ENCODE data around the gene ZFYVE21. TPM values are rescaled to one million over a fixed set of nuclear protein-coding genes. Genes with fewer than 3 reads are reported as not detected.
A peak's percentile ranks its signal among the peaks of the same experiment; 100 is the strongest.

The ZFYVE21 gene
- total RNA-seq, 2 donors from 2014 or later = 97.1 to 159 TPM

DNA sequence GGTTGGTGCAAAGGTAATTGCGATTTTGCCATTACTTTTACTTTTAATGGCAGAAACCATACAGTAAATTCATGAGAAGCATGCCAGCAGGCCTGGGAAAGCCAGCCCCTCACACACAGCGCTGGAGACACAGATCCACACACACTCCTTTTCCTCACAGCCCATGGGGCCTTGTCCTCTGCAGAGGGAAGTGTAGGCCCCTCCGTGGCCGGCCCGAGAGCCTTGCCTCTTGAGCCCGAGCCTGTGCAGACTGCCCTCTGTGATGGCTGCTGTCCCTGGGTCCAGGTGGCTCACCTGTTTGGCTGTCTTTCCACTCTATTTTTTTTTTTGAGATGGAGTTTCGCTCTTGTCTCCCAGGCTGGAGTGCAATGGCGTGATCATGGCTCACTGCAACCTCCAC lies 39.7 kb upstream of the ZFYVE21 start:
- no peaks in the 10 kb centered on the region for H3K27me3 ChIP-seq (replicated peaks; ENCODE audit: insufficient read depth)
- no peak overlapping the region for H3K4me3 ChIP-seq
- ATAC-seq (ENCODE audit: insufficient number of reproducible peaks, low FRiP score, low read depth) (no peak), DNase-seq (ENCODE audit: low spot score) (no peak)
- TF ChIP-seq, protein P1, sequence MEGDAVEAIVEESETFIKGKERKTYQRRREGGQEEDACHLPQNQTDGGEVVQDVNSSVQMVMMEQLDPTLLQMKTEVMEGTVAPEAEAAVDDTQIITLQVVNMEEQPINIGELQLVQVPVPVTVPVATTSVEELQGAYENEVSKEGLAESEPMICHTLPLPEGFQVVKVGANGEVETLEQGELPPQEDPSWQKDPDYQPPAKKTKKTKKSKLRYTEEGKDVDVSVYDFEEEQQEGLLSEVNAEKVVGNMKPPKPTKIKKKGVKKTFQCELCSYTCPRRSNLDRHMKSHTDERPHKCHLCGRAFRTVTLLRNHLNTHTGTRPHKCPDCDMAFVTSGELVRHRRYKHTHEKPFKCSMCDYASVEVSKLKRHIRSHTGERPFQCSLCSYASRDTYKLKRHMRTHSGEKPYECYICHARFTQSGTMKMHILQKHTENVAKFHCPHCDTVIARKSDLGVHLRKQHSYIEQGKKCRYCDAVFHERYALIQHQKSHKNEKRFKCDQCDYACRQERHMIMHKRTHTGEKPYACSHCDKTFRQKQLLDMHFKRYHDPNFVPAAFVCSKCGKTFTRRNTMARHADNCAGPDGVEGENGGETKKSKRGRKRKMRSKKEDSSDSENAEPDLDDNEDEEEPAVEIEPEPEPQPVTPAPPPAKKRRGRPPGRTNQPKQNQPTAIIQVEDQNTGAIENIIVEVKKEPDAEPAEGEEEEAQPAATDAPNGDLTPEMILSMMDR (IDR thresholded peaks at IDR 0.05) = no peak
- peaks cover 88% of the 10 kb centered on the region for H3K36me3 ChIP-seq
- no peak overlapping the region for H3K27ac ChIP-seq
- H3K4me1 ChIP-seq (ENCODE audit: control insufficient read depth in 1 of 2, low read depth in 2 of 2) = peaks cover 14 to 22% of the 10 kb centered on the region in 2 donors
- H3K9me3 ChIP-seq = no peaks in the 10 kb centered on the region

DNA sequence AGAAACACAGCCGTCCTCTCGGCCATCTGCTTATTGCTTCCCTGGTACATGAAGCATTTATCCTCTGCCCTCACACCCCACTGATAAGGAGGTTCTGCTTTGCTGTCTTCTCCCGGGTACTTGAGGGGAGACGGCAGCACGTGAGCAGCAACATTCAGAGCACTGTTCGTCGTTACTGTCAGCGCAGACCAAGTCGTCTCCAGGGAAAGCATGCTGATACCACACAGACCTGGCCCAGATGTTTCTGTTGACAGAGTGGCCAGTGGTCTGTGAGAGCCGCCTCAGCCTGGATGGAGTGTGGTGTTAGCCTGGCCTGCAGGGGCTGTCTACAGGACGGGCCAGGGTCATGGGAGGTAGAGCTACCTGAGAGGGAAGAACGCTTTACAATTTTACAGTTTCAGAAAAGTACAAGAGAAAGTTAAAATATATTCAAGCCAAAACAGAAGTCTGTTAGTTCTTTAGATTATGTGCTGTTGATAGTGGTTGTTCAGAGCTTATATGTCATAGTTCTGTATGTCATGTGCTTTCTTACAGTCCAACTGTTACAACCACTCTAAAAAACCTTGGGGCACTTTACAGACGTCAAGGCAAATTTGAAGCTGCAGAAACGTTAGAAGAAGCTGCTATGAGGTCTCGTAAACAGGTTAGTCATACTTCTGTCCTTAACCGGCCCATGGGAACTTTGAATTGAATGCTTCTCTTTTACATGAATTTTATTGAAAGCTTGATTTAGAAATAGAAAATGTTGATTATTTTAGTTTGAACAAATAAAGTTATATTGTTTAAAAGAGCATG lies 38.5 kb upstream of the ZFYVE21 start:
- Histone ChIP-seq H3K27me3 (replicated peaks; ENCODE audit: insufficient read depth) (no peaks in the 10 kb centered on the region), H3K4me1 (ENCODE audit: control insufficient read depth in 1 of 2, low read depth in 2 of 2) (peaks cover 14 to 22% of the 10 kb centered on the region in 2 donors), H3K9me3 (no peaks in the 10 kb centered on the region), H3K27ac (no peak overlapping the region), H3K36me3 (peaks cover 90% of the 10 kb centered on the region), H3K4me3 (no peak overlapping the region)
- TF ChIP-seq, protein P1 (IDR thresholded peaks at IDR 0.05) = no peak
- DNase-seq (ENCODE audit: low spot score) (no peak), ATAC-seq (ENCODE audit: insufficient number of reproducible peaks, low FRiP score, low read depth) (no peak)

DNA sequence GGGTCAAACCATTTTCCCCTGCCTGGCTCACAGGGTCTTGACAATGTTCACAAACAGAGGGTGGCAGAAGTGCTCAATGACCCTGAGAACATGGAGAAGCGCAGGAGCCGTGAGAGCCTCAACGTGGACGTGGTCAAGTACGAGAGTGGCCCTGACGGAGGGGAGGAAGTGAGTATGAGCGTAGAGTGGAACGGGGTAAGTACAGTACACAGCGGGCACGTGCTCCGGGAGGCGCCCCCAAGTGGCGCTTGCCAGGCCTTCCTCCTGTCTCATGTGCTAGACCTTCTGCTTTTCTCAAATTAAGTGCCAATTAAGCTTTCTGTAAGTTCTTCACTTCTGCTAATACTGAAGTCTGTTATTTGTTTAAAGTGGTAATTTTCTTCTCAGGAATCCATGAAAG lies 36.3 kb upstream of the ZFYVE21 start:
- DNase-seq (ENCODE audit: low spot score) = no peak
- H3K9me3 ChIP-seq = no peaks in the 10 kb centered on the region
- no peaks in the 10 kb centered on the region for H3K27me3 ChIP-seq (replicated peaks; ENCODE audit: insufficient read depth)
- no peak for ATAC-seq (ENCODE audit: insufficient number of reproducible peaks, low FRiP score, low read depth)
- H3K4me3 ChIP-seq = no peak overlapping the region
- TF ChIP-seq, protein P1 (IDR thresholded peaks at IDR 0.05) = no peak
- H3K27ac ChIP-seq = peak overlapping the region; percentile 16 to 52
- peaks cover 87% of the 10 kb centered on the region for H3K36me3 ChIP-seq
- H3K4me1 ChIP-seq (ENCODE audit: control insufficient read depth in 1 of 2, low read depth in 2 of 2) = peaks cover 14 to 22% of the 10 kb centered on the region in 2 donors

DNA sequence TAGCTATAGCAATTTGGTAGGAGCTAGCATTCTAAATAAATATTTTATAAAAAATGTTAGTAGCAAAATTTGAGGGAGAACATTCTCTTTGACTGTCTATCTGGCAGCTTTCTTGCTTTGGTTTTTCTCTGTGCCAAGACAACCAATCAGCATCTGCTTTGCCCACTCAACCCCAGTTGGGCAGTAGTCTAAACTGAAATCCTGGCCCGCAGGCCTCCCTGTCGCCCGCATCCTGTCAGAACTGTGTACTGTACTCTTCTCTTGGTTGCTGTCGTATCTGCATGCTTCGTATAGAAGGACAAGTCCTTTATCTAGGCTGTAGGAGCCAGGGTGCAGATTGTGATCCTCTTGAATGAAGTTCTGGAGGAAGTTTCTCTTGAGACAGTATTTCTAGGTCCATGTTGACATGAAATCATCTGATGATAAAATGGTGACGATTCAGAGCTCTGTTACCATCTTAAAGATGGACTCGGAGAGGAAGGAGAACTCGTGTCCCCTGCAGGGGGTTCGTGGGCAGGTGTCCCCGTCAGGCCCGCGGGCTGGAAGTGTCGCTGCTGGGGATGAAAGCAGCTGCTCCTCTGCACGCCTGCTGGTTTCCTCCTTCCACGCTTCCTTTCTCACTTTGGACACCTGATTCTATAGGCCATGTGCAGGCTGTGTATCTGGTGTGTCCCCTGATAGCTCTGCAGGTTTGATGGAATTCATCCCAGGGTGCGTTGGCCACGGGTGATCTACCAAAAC lies 34.9 kb upstream of the ZFYVE21 start:
- Histone ChIP-seq H3K9me3 (no peaks in the 10 kb centered on the region), H3K4me1 (ENCODE audit: control insufficient read depth in 1 of 2, low read depth in 2 of 2) (peaks cover 14 to 22% of the 10 kb centered on the region in 2 donors), H3K27ac (no peak overlapping the region), H3K4me3 (no peak overlapping the region), H3K36me3 (peaks cover 82% of the 10 kb centered on the region), H3K27me3 (replicated peaks; ENCODE audit: insufficient read depth) (no peaks in the 10 kb centered on the region)
- DNase-seq (ENCODE audit: low spot score) (no peak), ATAC-seq (ENCODE audit: insufficient number of reproducible peaks, low FRiP score, low read depth) (no peak)
- TF ChIP-seq, protein P1 (IDR thresholded peaks at IDR 0.05) = no peak

DNA sequence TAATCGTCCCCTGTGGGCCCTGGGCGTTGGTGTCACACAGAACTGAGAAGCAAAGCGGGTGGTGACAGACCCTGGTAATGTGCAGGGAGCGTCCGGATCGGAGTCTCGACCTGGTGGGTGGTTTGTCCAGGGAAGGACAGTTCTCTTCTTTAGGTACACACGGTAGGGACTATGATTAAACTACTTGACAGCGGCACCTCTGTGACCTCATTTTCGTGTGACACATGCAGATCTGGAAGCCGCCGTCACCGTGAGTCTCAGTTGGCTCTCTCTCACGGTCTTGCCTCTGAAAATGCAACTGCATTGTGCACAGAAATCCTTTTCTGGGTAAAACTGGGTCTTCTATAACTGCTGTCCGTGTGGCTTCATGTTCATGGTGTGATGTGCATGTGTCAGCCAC lies 32.5 kb upstream of the ZFYVE21 start:
- ATAC-seq (ENCODE audit: insufficient number of reproducible peaks, low FRiP score, low read depth) = no peak
- peaks cover 14 to 38% of the 10 kb centered on the region in 2 donors for H3K4me1 ChIP-seq (ENCODE audit: control insufficient read depth in 1 of 2, low read depth in 2 of 2)
- H3K36me3 ChIP-seq = peaks cover 77% of the 10 kb centered on the region
- no peak overlapping the region for H3K27ac ChIP-seq
- TF ChIP-seq, protein P1 (IDR thresholded peaks at IDR 0.05) = no peak
- no peaks in the 10 kb centered on the region for H3K27me3 ChIP-seq (replicated peaks; ENCODE audit: insufficient read depth)
- no peak overlapping the region for H3K4me3 ChIP-seq
- no peaks in the 10 kb centered on the region for H3K9me3 ChIP-seq
- DNase-seq (ENCODE audit: low spot score) = no peak

Measured in thoracic aorta (tissue), 2 donors.